Mesenchymal stem cell (in vitro differentiated cells and primary cell): ENCODE results near the gene SETD1A. TPM values are rescaled to one million over a fixed set of nuclear protein-coding genes. Genes with fewer than 3 reads are reported as not detected.

Experiments used
- DNase-seq: peaks from one replicate; pipeline ENCODE4 v3.0.0-alpha.2; 2013
- H2AFZ ChIP-seq: one replicate; pipeline ENCODE4 v1.6.1; 2013; ENCODE audit warnings: low read depth, mild to moderate bottlenecking, control low read depth, inconsistent platforms, low read length, moderate library complexity
- H2AK5ac ChIP-seq: 2 replicates; pipeline ENCODE4 v1.6.1; 2013; ENCODE audit warnings: low read length, moderate library complexity, mild to moderate bottlenecking, inconsistent platforms; ENCODE audit not compliant: severe bottlenecking
- H2BK120ac ChIP-seq: one replicate; pipeline ENCODE4 v1.6.1; 2013; ENCODE audit warnings: low read depth, mild to moderate bottlenecking, inconsistent platforms, low read length, moderate library complexity
- H2BK12ac ChIP-seq, 2 experiments: one replicate each; pipeline ENCODE4 v1.6.1; 2013; ENCODE audit warnings: inconsistent platforms in 2 of 2, low read length in 2 of 2, mild to moderate bottlenecking in 2 of 2, moderate library complexity in 2 of 2, control low read depth in 1 of 2
- H2BK15ac ChIP-seq: one replicate; pipeline ENCODE4 v1.6.1; 2013; ENCODE audit warnings: mild to moderate bottlenecking, low read depth, inconsistent platforms; ENCODE audit not compliant: poor library complexity, severe bottlenecking
- H2BK5ac ChIP-seq: 2 replicates; pipeline ENCODE4 v1.6.1; 2013; ENCODE audit warnings: low read depth, mild to moderate bottlenecking, low read length, control low read depth, inconsistent platforms; ENCODE audit not compliant: poor library complexity, severe bottlenecking
- H3K14ac ChIP-seq, 2 experiments: one replicate each; pipeline ENCODE4 v1.6.1; 2013; ENCODE audit warnings: inconsistent platforms in 2 of 2, low read length in 2 of 2, control low read depth in 1 of 2, mild to moderate bottlenecking in 1 of 2, moderate library complexity in 1 of 2
- H3K18ac ChIP-seq, 2 experiments: one replicate each; pipeline ENCODE4 v1.6.1; 2013; ENCODE audit warnings: inconsistent platforms in 2 of 2, low read length in 2 of 2, control low read depth in 1 of 2, low read depth in 1 of 2, mild to moderate bottlenecking in 1 of 2
- H3K23ac ChIP-seq, 2 experiments: one replicate each; pipeline ENCODE4 v1.6.1; 2013; ENCODE audit warnings: inconsistent platforms in 2 of 2, low read length in 2 of 2, mild to moderate bottlenecking in 2 of 2, moderate library complexity in 2 of 2, control low read depth in 1 of 2
- H3K27ac ChIP-seq: 2 replicates; pipeline ENCODE4 v1.5.1; 2013; ENCODE audit warnings: mild to moderate bottlenecking, moderate library complexity, low read length, control low read depth, inconsistent platforms; ENCODE audit not compliant: poor library complexity, severe bottlenecking
- H3K27me3 ChIP-seq, 2 experiments: 2 replicates each; pipeline versions ENCODE4 v1.6.1 to v1.7.0; 2013; ENCODE audit warnings: low read length in 2 of 2, mild to moderate bottlenecking in 2 of 2, moderate library complexity in 2 of 2, control low read depth in 1 of 2, inconsistent platforms in 1 of 2; ENCODE audit not compliant: control insufficient read depth in 1 of 2, insufficient read depth in 1 of 2
- H3K36me3 ChIP-seq, 2 experiments: 2 replicates each; pipeline versions ENCODE4 v1.6.1 to v1.7.0; 2013; ENCODE audit warnings: low read length in 2 of 2, control low read depth in 1 of 2, inconsistent platforms in 1 of 2, low read depth in 1 of 2, mild to moderate bottlenecking in 1 of 2; ENCODE audit not compliant: insufficient read depth in 2 of 2, control insufficient read depth in 1 of 2
- H3K4ac ChIP-seq, 2 experiments: one replicate each; pipeline ENCODE4 v1.6.1; 2013; ENCODE audit warnings: inconsistent platforms in 2 of 2, low read length in 2 of 2, mild to moderate bottlenecking in 2 of 2, moderate library complexity in 2 of 2, control low read depth in 1 of 2, low read depth in 1 of 2
- H3K4me1 ChIP-seq: 2 replicates; pipeline ENCODE4 v1.6.1; 2013; ENCODE audit warnings: low read depth, low read length, control low read depth; ENCODE audit not compliant: control insufficient read depth, insufficient read depth
- H3K4me2 ChIP-seq: 2 replicates; pipeline ENCODE4 v1.6.1; 2013; ENCODE audit warnings: low read length, mild to moderate bottlenecking, inconsistent platforms; ENCODE audit not compliant: poor library complexity, severe bottlenecking
- H3K4me3 ChIP-seq, 2 experiments: 2 replicates each; pipeline versions ENCODE4 v1.5.1 to v1.7.0; 2013; ENCODE audit warnings: low read length in 2 of 2, mild to moderate bottlenecking in 2 of 2, control low read depth in 1 of 2, low read depth in 1 of 2; ENCODE audit not compliant: insufficient read depth in 1 of 2
- H3K79me1 ChIP-seq: replicated peaks from 2 replicates; pipeline ENCODE4 v1.6.1; 2013; ENCODE audit warnings: mild to moderate bottlenecking, control low read depth, low read length, inconsistent platforms; ENCODE audit not compliant: poor library complexity, severe bottlenecking
- H3K9ac ChIP-seq: 2 replicates; pipeline ENCODE4 v1.7.0; 2013; ENCODE audit warnings: mild to moderate bottlenecking, low read length, moderate library complexity
- H3K9me3 ChIP-seq: 2 replicates; pipeline ENCODE4 v1.7.0; 2013; ENCODE audit warnings: mild to moderate bottlenecking, low read length; ENCODE audit not compliant: control insufficient read depth
- H4K8ac ChIP-seq: one replicate; pipeline ENCODE4 v1.6.1; 2013; ENCODE audit warnings: inconsistent platforms, mild to moderate bottlenecking, low read length, moderate library complexity
- H4K91ac ChIP-seq: one replicate; pipeline ENCODE4 v1.6.1; 2013; ENCODE audit warnings: mild to moderate bottlenecking, low read length, inconsistent platforms
- WGBS: methylation state at CpG from one replicate; pipeline ENCODE4 v1.1.7; 2013; ENCODE audit warnings: mixed read lengths; 5-methylcytosine and 5-hydroxymethylcytosine counted together
- polyA plus RNA-seq, 2 experiments: library from polyadenylated mRNA; stranded (reverse); fragments of 200-250 nt; gene quantifications; one replicate each; pipeline ENCODE4 v1.2.3, GENCODE V29; 2013

The SETD1A gene
- polyA plus RNA-seq (2013, experiment 1 of 2), result 11.7 TPM
- polyA plus RNA-seq (2013, experiment 2 of 2), result 10.9 TPM

DNA sequence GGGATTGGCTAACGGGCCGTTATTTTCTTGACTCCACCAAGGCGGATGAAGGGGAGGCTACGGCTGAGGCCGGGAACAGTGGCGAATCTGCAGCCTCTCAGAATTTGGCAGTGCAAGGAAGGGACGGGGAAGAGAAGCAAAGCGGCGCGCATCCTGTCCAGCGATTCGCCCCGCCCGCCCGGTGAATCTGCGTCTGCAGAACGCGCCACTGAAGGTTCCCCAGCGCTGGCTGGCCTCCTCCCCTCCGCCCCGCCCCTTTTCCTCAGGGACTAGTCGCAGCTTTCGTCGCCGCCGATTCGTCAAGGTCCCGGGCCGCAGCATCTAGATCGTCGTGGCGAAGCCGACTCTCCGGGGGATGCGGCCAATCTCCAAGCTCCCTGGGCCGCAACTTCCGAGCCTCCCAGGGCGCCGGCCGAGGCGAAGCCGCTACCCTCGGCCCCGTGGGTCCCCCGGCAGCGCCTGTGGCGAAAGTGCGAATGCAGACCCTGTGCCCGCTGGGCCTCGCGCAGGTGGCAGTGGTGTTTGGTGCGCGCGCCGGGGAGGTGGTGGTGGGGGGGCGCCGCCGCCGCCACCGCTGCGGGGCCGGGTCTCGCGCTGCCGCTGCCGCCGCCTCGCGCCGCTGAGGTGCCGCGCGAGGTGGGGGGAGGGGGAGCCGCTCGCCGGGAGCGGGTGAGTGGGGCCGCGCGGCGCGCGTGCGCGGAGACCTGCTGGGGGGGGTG lies at the start of gene SETD1A:
TSS of gene SETD1A (plus strand) at position 299 of the 719 bp plus-strand sequence. CDS start 978 bp downstream, outside the sequence.
- Histone ChIP-seq H2BK15ac (peak within 1 kb of the TSS; percentile 100), H3K36me3 (peaks cover 37 to 39% of the 10 kb centered on the region in 2 experiments), H3K14ac (peak within 1 kb of the TSS in 1 of 2 experiments; percentile 60), H2BK120ac (peak within 1 kb of the TSS; percentile 100), H3K23ac (peak within 1 kb of the TSS in 1 of 2 experiments; percentile 46), H3K4me2 (peak within 1 kb of the TSS; percentile 79), H4K91ac (peak within 1 kb of the TSS; percentile 96), H3K9me3 (no peaks in the 10 kb centered on the region), H3K4me3 (peak within 1 kb of the TSS; percentile 80 to 94), H3K27me3 (no peaks in the 10 kb centered on the region), H2AFZ (peak within 1 kb of the TSS; percentile 84), H4K8ac (peak within 1 kb of the TSS; percentile 99), H3K4me1 (peaks cover 22% of the 10 kb centered on the region), H3K79me1 (peaks cover 29% of the 10 kb centered on the region), H2BK5ac (peak within 1 kb of the TSS; percentile 100), H2BK12ac (peak within 1 kb of the TSS; percentile 14 to 65), H2AK5ac (peak within 1 kb of the TSS; percentile 14), H3K27ac (peak within 1 kb of the TSS; percentile 99), H3K4ac (peak within 1 kb of the TSS; percentile 97 to 98), H3K18ac (peak within 1 kb of the TSS; percentile 98 to 100), H3K9ac (peak within 1 kb of the TSS; percentile 100)
- peak; percentile 96 for DNase-seq
- WGBS, result under 1% methylated on average over 53 of the region's 85 CpGs

DNA sequence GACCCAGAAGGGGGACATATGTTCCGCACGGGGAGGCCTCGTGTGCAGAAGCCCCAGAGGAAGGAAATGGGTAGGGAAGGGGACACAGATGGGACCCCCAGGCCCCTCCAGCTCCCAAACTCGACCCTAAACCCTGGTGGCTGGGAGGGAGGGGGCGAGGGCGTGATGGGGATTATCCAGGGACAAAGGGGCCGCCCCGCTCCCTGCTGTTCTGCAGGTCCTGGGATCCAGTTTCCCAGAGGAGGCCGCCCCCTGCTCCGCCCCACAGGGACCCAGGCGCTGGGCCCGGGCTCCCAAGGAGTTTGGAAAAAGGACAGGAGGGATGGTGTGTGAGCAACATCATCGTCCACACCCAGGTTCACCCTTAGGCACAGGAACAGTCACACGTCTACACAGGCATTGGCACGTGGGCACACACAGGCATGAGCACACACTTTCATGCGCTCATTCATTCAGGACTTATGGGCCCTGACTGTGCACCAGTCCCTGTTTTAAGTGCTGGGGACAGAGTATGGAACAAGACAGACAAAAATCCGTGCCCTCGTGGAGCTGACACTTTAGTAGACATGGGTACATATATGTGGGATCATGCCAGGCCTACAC lies 47.0 kb upstream of the SETD1A start:
- Histone ChIP-seq H3K4me1 (no peaks in the 10 kb centered on the region), H3K27ac (no peak overlapping the region), H3K9ac (no peak overlapping the region), H2AK5ac (no peak overlapping the region), H3K4me2 (no peak overlapping the region), H3K14ac (no peak overlapping the region), H3K79me1 (no peaks in the 10 kb centered on the region), H2BK5ac (no peak overlapping the region), H3K9me3 (no peaks in the 10 kb centered on the region), H2BK12ac (no peak overlapping the region), H4K8ac (no peak overlapping the region), H2BK120ac (no peak overlapping the region), H3K36me3 (no peaks in the 10 kb centered on the region), H4K91ac (no peak overlapping the region), H2BK15ac (no peak overlapping the region), H3K27me3 (no peaks in the 10 kb centered on the region), H3K18ac (no peak overlapping the region), H3K23ac (no peak overlapping the region), H3K4me3 (no peak overlapping the region), H3K4ac (no peak overlapping the region), H2AFZ (no peak overlapping the region)
- DNase-seq, result no peak
- WGBS, result 79% methylated on average over 15 of the region's 18 CpGs

DNA sequence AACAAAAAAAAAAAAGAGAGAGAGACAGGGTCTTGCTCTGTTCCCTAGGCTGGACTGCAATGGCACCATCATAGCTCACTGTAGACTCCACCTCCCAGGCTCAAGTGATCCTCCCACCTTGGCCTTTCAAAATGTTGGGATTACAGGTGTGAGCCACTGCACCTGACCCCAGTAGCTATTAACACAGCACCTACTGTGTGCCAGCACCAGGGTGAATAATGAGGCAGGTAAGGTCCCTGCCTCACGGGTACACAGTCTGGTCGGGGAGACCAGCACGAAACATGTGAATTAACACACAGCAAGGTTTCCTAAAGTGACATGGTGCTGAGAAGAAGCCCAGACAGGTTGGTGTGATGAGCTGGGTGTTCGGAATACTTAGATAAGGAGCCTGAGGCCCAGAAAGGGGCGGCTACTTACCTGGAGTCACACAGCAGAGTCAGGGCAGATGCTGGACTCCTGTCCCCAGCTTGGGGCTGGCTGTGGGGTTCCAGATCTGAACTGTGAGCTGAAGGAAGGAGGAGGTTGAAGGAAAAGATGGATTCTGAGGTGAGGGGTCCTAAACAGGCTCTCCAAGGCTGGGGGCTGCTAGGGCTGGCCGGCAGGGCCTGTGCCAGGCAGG lies 44.7 kb upstream of the SETD1A start:
- no peak overlapping the region for H2BK5ac ChIP-seq
- H3K23ac ChIP-seq, result no peak overlapping the region
- H3K4ac ChIP-seq, result no peak overlapping the region
- H3K27me3 ChIP-seq, result no peaks in the 10 kb centered on the region
- no peak for DNase-seq
- no peak overlapping the region for H4K8ac ChIP-seq
- no peak overlapping the region for H3K14ac ChIP-seq
- H3K9ac ChIP-seq, result no peak overlapping the region
- H3K9me3 ChIP-seq, result no peaks in the 10 kb centered on the region
- no peaks in the 10 kb centered on the region for H3K4me1 ChIP-seq
- no peak overlapping the region for H2AK5ac ChIP-seq
- H3K18ac ChIP-seq, result no peak overlapping the region
- no peak overlapping the region for H2BK120ac ChIP-seq
- no peak overlapping the region for H3K4me2 ChIP-seq
- no peaks in the 10 kb centered on the region for H3K79me1 ChIP-seq
- H2BK15ac ChIP-seq, result peak overlapping the region; percentile 16
- WGBS, result 93% methylated on average over 6 of the region's 6 CpGs
- H4K91ac ChIP-seq, result no peak overlapping the region
- H3K36me3 ChIP-seq, result no peaks in the 10 kb centered on the region
- H2BK12ac ChIP-seq, result no peak overlapping the region
- H3K4me3 ChIP-seq, result no peak overlapping the region
- H3K27ac ChIP-seq, result no peak overlapping the region
- no peak overlapping the region for H2AFZ ChIP-seq

DNA sequence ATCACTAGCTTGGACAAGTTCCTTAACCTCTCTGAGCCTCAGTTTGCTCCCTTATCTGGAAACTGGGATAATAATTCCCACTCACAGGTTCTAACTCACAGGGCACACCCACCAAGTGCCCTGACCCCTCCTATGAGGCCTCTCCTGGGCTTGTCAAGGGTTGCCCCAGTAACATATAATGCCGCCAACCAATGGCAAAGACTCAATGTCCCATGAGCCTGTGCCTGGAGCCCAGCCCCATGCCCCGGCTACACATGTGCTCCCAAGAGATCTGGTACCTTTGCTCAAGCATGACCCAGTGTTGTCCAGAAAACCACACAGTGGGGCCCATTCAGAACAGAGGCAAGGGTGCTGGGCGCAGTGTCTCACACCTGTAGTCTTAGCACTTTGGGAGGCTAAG lies 42.7 kb upstream of the SETD1A start:
- no peak overlapping the region for H3K4ac ChIP-seq
- H3K79me1 ChIP-seq, result no peaks in the 10 kb centered on the region
- no peak overlapping the region for H2AK5ac ChIP-seq
- no peaks in the 10 kb centered on the region for H3K27me3 ChIP-seq
- no peaks in the 10 kb centered on the region for H3K9me3 ChIP-seq
- no peak overlapping the region for H4K91ac ChIP-seq
- H3K23ac ChIP-seq, result no peak overlapping the region
- H3K9ac ChIP-seq, result no peak overlapping the region
- no peak overlapping the region for H2AFZ ChIP-seq
- H3K4me2 ChIP-seq, result no peak overlapping the region
- H3K36me3 ChIP-seq, result no peaks in the 10 kb centered on the region
- H4K8ac ChIP-seq, result no peak overlapping the region
- H2BK120ac ChIP-seq, result no peak overlapping the region
- no peak overlapping the region for H3K18ac ChIP-seq
- no peaks in the 10 kb centered on the region for H3K4me1 ChIP-seq
- no peak overlapping the region for H2BK15ac ChIP-seq
- 97% methylated on average over 3 of the region's 3 CpGs for WGBS
- no peak overlapping the region for H2BK5ac ChIP-seq
- no peak overlapping the region for H3K14ac ChIP-seq
- H2BK12ac ChIP-seq, result no peak overlapping the region
- DNase-seq, result no peak
- no peak overlapping the region for H3K27ac ChIP-seq
- no peak overlapping the region for H3K4me3 ChIP-seq
